Ramos (cell line): Measurements from ENCODE around the gene CGAS.
"Not testable (repeated sequence)": the region's sequence is repeated elsewhere in the genome, so short reads cannot be mapped to it uniquely, and the experiment has no call there.

Experiments
- in situ Hi-C: fragments of 300-500 bp; cut with MboI; formaldehyde crosslinking; loops from one replicate; pipeline ENCODE4 v1.14.3; 2022; ENCODE audit warnings: low sequenced_read_pairs; ENCODE audit not compliant: unreplicated experiment

CGAS gene

GRCh38 chr6:73400656-73401055 is 51.4 kb downstream of the CGAS start:
- in situ Hi-C loops, result no loop called here

- in situ Hi-C loops, result no loop called here
Measured at GRCh38 chr6:73395875-73396274, 56.2 kb downstream of the CGAS start.

GRCh38 chr6:73394577-73395354 is 57.3 kb downstream of the CGAS start, which contains the start of gene DDX43:
Gene DDX43 (plus strand): TSS chr6:73394828. CDS start chr6:73394906, 78 bp downstream.
- in situ Hi-C loops, result no loop called here

- in situ Hi-C loops, result no loop called here
Measured at GRCh38 chr6:73393278-73393677, 58.8 kb downstream of the CGAS start.

GRCh38 chr6:73392188-73392587 is 59.9 kb downstream of the CGAS start:
- in situ Hi-C loops, result not testable (repeated sequence)

GRCh38 chr6:73391675-73392074 is 60.4 kb downstream of the CGAS start:
- in situ Hi-C loops, result no loop called here

- in situ Hi-C loops, result no loop called here
Measured at GRCh38 chr6:73389854-73390253, 62.2 kb downstream of the CGAS start.

GRCh38 chr6:73388800-73389512 is 63.1 kb downstream of the CGAS start:
- in situ Hi-C loops, result no loop called here

- in situ Hi-C loops, result no loop called here
Measured at GRCh38 chr6:73388433-73388799, 63.7 kb downstream of the CGAS start.

GRCh38 chr6:73382462-73383113 is 69.5 kb downstream of the CGAS start:
- in situ Hi-C loops, result no loop called here

- in situ Hi-C loops, result not testable (repeated sequence)
Measured at GRCh38 chr6:73381531-73381930, 70.6 kb downstream of the CGAS start.

- in situ Hi-C loops, result no loop called here
Measured at GRCh38 chr6:73377225-73377624, 74.9 kb downstream of the CGAS start.

GRCh38 chr6:73375216-73375615 is 76.9 kb downstream of the CGAS start:
- in situ Hi-C loops, result no loop called here
